A204.1 (cell line): Measurements from ENCODE around the gene ZMIZ2.

ENCODE experiments used
- FAIRE-seq: peaks from 2 replicates; lab custom pipeline; 2012; peaks lifted over from hg19 to GRCh38; lab: Jason Lieb, UNC

The ZMIZ2 gene

GRCh38 chr7:44756904-44757303, 8.3 kb downstream of the ZMIZ2 start:
- no peak for FAIRE-seq

DNA sequence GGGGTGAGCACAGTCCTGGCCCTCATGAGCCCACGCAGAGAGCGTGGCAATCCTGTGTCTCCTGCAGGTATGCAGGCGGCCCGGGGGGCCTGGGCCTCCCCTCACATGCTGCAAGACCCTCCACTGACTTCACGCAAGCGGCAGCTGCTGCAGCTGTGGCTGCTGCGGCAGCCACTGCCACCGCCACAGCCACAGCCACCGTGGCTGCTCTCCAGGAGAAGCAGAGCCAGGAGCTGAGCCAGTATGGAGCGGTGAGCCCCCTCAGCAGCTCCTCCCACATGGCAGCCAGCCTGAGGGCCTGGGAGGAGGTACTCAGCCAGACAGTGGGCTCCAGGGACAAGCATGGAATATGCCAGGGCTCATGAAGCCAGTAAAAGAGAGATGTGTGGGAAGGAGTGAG, 8.7 kb downstream of the ZMIZ2 start:
- no peak for FAIRE-seq

DNA sequence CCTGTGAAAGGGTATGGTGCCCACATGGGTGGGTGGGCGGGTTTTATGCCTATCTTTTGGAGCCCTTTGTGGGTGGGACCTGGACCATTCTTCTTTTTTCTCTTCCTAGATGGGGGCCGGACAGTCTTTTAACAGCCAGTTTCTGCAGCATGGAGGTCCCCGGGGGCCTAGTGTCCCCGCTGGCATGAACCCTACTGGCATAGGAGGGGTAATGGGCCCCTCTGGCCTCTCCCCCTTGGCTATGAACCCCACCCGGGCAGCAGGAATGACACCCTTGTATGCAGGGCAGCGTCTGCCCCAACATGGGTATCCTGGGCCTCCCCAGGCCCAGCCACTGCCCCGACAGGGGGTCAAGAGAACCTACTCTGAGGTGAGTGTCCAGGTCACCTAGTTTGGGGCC, 9.1 kb downstream of the ZMIZ2 start:
- FAIRE-seq, result no peak

- FAIRE-seq, result no peak
Measured at GRCh38 chr7:44759246-44759645, 10.6 kb downstream of the ZMIZ2 start.

DNA sequence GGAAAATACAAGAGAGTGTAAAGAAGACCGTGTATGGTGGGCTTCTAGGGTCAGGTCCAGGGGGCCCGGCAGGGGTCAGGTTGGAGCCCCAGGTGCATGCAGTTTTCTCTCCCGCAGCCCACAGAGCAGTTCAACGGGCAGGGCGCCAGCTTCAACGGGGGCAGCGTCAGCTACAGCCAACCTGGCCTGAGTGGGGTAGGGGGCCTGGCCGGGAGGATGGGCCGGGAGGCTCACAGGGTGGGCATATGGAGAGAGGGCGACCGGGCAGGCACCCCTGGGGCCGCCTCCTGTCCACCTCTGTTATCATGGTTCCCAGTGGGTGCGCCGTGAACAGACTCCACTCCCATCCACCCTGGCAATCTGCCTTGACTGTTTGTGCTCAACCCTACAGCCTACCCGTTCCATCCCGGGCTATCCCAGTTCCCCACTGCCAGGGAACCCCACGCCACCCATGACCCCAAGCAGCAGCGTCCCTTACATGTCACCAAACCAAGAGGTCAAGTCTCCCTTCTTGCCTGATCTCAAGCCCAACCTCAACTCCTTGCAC, 11.5 kb downstream of the ZMIZ2 start:
- FAIRE-seq, result no peak

DNA sequence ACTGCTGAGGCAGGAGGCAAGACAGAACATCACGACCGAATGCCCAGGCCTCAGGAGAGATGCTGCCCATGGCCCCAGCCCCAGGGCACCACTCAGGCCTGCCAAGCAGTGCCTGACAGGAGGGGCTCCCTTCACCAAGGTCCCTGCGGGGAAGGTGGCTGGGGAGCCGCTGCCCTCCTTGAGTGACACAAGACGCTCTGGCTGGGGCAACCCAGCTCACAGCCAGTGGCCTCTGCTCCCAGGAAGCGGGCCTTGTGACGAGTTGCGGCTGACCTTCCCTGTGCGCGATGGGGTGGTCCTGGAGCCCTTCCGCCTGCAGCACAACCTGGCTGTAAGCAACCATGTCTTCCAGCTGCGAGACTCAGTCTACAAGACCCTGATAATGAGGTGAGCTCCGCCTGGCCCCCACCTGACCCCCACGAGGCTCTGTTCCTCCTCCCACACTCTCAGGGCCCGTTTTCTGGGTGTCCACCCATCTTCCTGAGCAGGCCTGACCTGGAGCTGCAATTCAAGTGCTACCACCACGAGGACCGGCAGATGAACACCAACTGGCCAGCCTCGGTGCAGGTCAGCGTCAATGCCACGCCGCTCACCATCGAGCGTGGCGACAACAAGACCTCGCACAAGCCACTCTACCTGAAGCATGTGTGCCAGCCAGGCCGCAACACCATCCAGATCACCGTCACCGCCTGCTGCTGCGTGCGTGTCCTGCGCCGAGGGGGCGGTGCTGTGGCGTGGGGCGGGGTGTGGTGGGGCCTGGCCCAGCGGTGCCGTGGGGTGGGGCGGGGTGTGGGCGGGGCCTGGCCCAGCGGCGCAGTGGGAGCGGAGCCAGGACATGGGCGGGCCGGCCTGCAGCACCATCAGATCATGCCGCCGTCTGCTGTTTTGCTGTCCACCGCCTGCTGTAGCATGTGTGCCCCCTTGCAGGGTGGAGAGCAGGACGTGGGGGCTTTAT, 12.8 kb downstream of the ZMIZ2 start:
- FAIRE-seq, result no peak

GRCh38 chr7:44762300-44762699, 13.7 kb downstream of the ZMIZ2 start:
- no peak for FAIRE-seq

DNA sequence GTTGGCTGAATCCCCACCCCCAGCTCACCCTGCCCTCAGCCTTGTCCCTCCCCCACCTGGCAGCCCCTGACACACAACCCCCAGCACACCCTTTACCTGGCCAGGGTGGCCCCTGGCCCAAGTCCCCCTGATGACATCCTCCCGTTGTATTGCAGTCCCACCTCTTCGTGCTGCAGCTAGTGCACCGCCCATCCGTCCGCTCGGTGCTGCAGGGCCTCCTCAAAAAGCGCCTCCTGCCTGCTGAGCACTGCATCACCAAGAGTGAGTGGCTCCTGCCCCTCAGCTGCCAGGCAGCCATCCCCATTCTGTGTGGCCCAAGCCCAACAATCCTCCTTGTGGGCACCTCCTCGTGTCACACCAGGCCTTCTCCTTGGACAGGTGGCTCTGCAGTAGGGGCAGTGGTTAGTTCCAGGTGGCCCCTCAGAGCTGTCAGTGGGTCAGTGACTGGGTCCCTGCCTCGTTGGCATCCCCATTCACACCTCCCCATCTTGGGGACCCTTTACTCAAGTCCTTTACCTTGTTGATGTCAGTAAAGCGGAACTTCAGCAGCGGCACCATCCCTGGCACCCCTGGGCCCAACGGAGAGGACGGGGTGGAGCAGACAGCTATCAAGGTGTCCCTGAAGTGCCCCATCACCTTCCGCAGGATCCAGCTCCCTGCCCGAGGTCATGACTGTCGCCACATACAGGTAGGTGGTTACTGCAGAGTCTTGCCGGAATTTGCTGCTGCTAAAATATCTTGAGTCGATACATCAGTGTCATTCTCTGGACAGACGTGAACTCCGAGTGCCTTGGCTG, 14.3 kb downstream of the ZMIZ2 start:
- no peak for FAIRE-seq

- FAIRE-seq, result no peak
Measured at GRCh38 chr7:44764081-44764480, 15.4 kb downstream of the ZMIZ2 start.

DNA sequence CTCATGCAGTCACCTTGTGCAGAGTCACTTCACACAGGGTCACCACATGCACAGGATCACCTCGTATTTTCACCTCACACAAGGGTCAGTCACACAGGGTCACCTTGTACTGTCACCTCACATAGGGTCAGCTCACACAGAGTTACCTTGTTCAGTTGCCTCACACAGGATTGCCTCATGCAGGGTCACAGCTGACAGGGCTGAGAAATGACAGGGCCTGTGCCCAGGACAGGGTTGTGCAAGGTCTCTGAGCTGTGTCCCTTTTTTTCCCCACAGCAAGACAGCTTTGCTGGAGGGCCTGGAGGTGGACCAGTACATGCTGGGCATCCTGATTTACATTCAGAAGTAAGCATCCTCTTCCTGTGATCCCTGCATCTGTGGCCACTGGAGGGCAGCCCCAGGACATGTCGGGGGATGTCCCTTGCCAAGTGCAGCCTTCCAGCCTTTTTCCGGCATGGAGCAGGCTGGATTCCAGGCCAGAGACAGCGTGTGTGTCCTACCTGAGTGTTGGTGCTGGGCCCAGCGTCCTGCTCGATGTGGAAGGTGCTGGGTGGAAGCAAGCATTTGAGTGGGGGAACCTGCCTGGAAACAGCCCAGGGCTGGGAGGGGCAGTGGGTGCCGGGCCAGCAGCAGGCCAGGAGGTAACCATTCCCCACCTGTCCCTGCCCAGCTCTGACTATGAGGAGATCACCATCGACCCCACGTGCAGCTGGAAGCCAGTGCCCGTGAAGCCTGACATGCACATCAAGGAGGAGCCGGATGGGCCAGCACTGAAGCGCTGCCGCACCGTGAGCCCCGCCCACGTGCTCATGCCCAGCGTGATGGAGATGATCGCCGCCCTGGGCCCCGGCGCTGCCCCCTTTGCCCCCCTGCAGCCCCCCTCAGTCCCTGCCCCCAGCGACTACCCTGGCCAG, 16.3 kb downstream of the ZMIZ2 start:
- no peak for FAIRE-seq

DNA sequence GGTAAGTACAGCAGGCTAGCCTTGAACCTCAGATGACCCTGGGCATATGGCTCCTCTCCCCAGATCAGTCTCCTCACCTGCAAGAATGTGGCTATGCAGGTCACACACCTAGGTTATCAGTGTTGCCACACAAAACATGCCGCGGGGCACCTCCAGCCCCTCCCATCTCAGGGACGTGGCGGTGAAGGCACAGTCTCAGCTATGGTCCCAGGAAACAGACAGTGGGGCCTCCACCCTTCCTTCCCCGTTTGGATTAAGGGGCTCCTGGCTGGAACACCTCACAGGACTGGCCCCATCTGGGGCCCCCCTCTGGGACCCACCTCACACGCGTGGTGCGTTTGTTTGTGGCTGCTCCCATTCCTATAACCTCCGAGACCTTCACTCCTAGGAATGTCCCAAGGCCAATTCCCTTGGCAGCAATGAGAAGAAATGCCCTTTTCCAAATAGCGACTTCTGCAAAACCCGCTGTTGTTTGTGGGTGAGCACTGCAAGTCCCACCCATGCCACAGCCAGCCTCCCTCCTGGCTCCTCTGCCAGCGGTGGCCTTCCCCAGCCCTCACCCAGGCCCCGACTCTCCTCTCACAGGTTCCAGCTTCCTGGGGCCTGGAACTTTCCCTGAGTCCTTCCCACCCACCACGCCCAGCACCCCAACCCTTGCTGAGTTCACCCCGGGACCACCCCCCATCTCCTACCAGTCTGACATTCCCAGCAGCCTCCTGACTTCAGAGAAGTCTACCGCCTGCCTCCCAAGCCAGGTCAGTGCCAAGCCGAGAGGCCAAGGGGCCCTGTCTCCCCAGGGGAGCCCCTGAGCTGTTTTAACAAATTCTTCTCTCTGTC, 17.1 kb downstream of the ZMIZ2 start:
- no peak for FAIRE-seq

DNA sequence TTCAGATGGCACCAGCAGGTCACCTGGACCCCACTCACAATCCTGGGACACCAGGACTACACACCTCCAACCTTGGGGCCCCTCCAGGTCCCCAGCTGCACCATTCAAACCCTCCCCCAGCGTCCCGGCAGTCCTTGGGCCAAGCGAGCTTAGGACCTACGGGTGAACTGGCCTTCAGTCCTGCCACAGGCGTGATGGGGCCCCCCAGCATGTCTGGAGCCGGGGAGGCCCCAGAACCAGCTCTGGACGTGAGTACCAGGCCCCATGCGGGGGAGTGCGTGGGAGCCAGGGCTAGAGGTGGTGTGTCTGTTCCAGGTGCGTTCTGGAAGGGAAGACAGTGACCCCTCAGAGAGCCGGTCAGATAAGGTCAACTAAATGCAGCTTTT, 17.8 kb downstream of the ZMIZ2 start:
- FAIRE-seq, result no peak

GRCh38 chr7:44767134-44767911, 18.7 kb downstream of the ZMIZ2 start:
- FAIRE-seq, result no peak

DNA sequence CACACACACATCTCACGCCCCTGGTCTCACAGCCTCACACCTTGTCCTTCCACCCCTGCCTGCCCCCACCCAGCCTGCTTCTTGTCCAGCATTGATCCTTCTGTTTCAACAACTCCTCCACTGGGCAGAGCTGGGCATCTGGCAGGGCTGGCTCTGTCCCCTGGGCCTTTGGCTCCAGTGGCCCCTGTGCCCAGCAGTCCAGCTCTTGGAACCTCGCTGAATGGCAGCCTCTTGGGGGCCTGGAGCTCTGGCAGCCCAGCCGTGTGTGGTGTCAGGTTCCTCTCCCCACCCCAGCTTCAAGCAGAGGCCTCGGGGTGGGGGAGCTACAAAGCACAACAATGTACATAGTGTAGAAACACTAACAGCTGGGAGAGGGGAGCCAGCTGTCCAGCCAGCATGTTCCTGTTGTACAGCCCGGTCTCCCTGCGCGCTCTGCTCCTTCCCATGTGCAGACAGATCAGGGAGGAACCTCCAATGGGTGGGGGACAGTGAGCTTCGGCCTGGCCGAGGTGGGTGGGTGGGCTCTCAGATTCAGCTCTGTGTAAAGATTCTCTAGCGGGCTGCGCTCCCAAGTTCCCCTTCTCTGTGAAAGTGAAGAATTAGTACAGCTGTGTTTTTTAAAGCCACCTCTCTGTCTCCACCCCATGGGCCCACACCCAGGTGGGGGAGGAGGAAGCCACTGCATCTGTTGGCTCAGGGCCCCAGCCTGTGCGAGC, 19.4 kb downstream of the ZMIZ2 start:
- no peak for FAIRE-seq

- no peak for FAIRE-seq
Measured at GRCh38 chr7:44768628-44769371, 20.2 kb downstream of the ZMIZ2 start.

GRCh38 chr7:44769376-44769775, 20.7 kb downstream of the ZMIZ2 start:
- FAIRE-seq, result no peak

- FAIRE-seq, result no peak
Measured at GRCh38 chr7:44769776-44770294, 21.2 kb downstream of the ZMIZ2 start.

DNA sequence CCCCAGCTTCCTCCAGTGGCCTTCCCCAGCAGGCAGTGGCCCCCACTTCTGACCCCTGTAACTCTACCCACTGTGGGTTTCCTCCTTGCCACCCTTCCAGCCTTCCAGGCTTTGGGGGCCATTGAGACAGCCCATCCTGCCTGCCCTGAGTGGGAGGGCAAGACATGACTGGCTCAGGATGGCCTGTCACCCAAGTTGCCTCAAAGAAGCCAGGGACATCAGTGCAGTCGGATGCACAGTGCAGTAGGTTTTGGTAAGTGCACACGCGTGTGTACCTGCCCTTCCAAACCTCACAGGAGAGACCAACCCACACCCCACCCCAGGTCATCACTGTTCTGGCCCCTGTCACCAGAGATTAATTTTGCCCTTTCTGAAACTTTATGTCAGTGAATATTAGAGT, 22.7 kb downstream of the ZMIZ2 start:
- no peak for FAIRE-seq

- no peak for FAIRE-seq
Measured at GRCh38 chr7:44772440-44772839, 23.8 kb downstream of the ZMIZ2 start.
